GM23338 (cell line): ENCODE measurements around the gene BCAS3. TPM values are rescaled to one million over a fixed set of nuclear protein-coding genes. Genes with fewer than 3 reads are reported as not detected.

Experiments used
- ATAC-seq: fragments of 200-7000 bp; cut with Tn5 transposase; 3 replicates; pipeline ENCODE4 v1.9.1; 2020
- DNase-seq: peaks from one replicate; pipeline ENCODE4 v3.0.0-alpha.2; 2015; ENCODE audit warnings: low spot score
- H2AFZ ChIP-seq: fragments of 200-600 bp; sonication (generic); 2 replicates; pipeline ENCODE4 v1.8.0; 2016; ENCODE audit warnings: antibody characterized with exemption, mild to moderate bottlenecking, moderate library complexity
- H3F3A ChIP-seq: fragments of 200-600 bp; sonication (generic); replicated peaks from 2 replicates; pipeline ENCODE4 v1.8.0; 2017; ENCODE audit warnings: antibody characterized with exemption, mixed run types, low read depth
- H3K27ac ChIP-seq: fragments of 200-600 bp; sonication (generic); 2 replicates; pipeline ENCODE4 v1.6.1; 2016; ENCODE audit warnings: low read depth
- H3K27me3 ChIP-seq: fragments of 200-600 bp; sonication (generic); 2 replicates; pipeline ENCODE4 v1.8.0; 2016; ENCODE audit warnings: mild to moderate bottlenecking, mixed run types, moderate library complexity; ENCODE audit not compliant: insufficient read depth
- H3K36me3 ChIP-seq: fragments of 200-600 bp; sonication (generic); 2 replicates; pipeline ENCODE4 v1.8.0; 2016; ENCODE audit warnings: mild to moderate bottlenecking; ENCODE audit not compliant: insufficient read depth
- H3K4me1 ChIP-seq: fragments of 200-600 bp; sonication (generic); 2 replicates; pipeline ENCODE4 v1.8.0; 2016; ENCODE audit warnings: mild to moderate bottlenecking, moderate library complexity; ENCODE audit not compliant: insufficient read depth
- H3K4me2 ChIP-seq: fragments of 200-600 bp; sonication (generic); 2 replicates; pipeline ENCODE4 v1.7.1; 2017; ENCODE audit warnings: mixed run types
- H3K4me3 ChIP-seq: fragments of 200-600 bp; sonication (generic); 2 replicates; pipeline ENCODE4 v1.6.1; 2016; ENCODE audit warnings: mixed run types
- H3K79me2 ChIP-seq: fragments of 200-600 bp; sonication (generic); replicated peaks from 2 replicates; pipeline ENCODE4 v1.8.0; 2017; ENCODE audit warnings: mild to moderate bottlenecking; ENCODE audit not compliant: insufficient read depth
- H3K9me2 ChIP-seq: fragments of 200-600 bp; sonication (generic); 2 replicates; pipeline ENCODE4 v1.8.0; 2017; ENCODE audit not compliant: insufficient read depth
- H4K20me1 ChIP-seq: fragments of 200-600 bp; sonication (generic); replicated peaks from 2 replicates; pipeline ENCODE4 v1.8.0; 2017; ENCODE audit warnings: mild to moderate bottlenecking; ENCODE audit not compliant: insufficient read depth
- H3K27ac Mint-ChIP-seq: 2 replicates; pipeline ENCODE4 v1.8.0; 2020; ENCODE audit warnings: inconsistent platforms, mild to moderate bottlenecking, moderate library complexity, mixed read lengths
- H3K27me3 Mint-ChIP-seq: 3 replicates; pipeline ENCODE4 v1.8.0; 2022; ENCODE audit warnings: low read depth, mild to moderate bottlenecking, moderate library complexity, mixed read lengths, inconsistent platforms; ENCODE audit not compliant: insufficient read depth, poor library complexity
- H3K36me3 Mint-ChIP-seq: 3 replicates; pipeline ENCODE4 v1.8.0; 2021; ENCODE audit warnings: low read depth, mild to moderate bottlenecking, inconsistent platforms, moderate library complexity, mixed read lengths
- H3K4me1 Mint-ChIP-seq: 3 replicates; pipeline ENCODE4 v1.8.0; 2020; ENCODE audit warnings: mild to moderate bottlenecking, inconsistent platforms, mixed read lengths
- H3K4me3 Mint-ChIP-seq: 3 replicates; pipeline ENCODE4 v1.8.0; 2021; ENCODE audit warnings: moderate library complexity, mild to moderate bottlenecking, inconsistent platforms, mixed read lengths
- H3K9me3 Mint-ChIP-seq: 3 replicates; pipeline ENCODE4 v1.8.0; 2020; ENCODE audit warnings: moderate library complexity, mild to moderate bottlenecking, inconsistent platforms, mixed read lengths
- CREB1 ChIP-seq: fragments of 250-450 bp; sonication (Bioruptor Pico); IDR thresholded peaks from 2 replicates; pipeline ENCODE4 v1.5.0; 2020; ENCODE audit warnings: low read depth, mild to moderate bottlenecking, moderate library complexity
- CTCF ChIP-seq, 2 experiments: fragments of 200-600 bp in 1 of 2; sonication (generic) in 1 of 2; conservative IDR thresholded peaks; 2 replicates each; pipeline versions ENCODE4 v1.5.1 to v1.6.1; 2016 to 2017; ENCODE audit warnings: antibody characterized with exemption in 2 of 2, low read depth in 2 of 2, mild to moderate bottlenecking in 2 of 2, moderate library complexity in 1 of 2
- ETS1 ChIP-seq: IDR thresholded peaks from 2 replicates; pipeline ENCODE4 v1.6.1; 2016; ENCODE audit warnings: antibody characterized with exemption
- EZH2 ChIP-seq: fragments of 200-600 bp; sonication (generic); IDR thresholded peaks from one replicate; pipeline ENCODE4 v1.8.0; 2017; ENCODE audit warnings: antibody characterized with exemption, mild to moderate bottlenecking, low read depth; ENCODE audit not compliant: unreplicated experiment
- EZH2phosphoT487 ChIP-seq: fragments of 200-600 bp; sonication (generic); IDR thresholded peaks from one replicate; pipeline ENCODE4 v1.8.1; 2018; ENCODE audit warnings: antibody characterized with exemption; ENCODE audit not compliant: unreplicated experiment
- JUNB ChIP-seq: IDR thresholded peaks from one replicate; pipeline ENCODE4 v1.6.1; 2016; ENCODE audit warnings: antibody characterized with exemption; ENCODE audit not compliant: unreplicated experiment
- NANOG ChIP-seq: IDR thresholded peaks from 2 replicates; pipeline ENCODE4 v1.6.1; 2016; ENCODE audit warnings: antibody characterized with exemption, borderline replicate concordance
- POLR2AphosphoS5 ChIP-seq: IDR thresholded peaks from 2 replicates; pipeline ENCODE4 v1.6.1; 2016; ENCODE audit warnings: antibody characterized with exemption, low read depth
- STAT1 ChIP-seq: IDR thresholded peaks from one replicate; pipeline ENCODE4 v1.6.1; 2016; ENCODE audit warnings: antibody characterized with exemption; ENCODE audit not compliant: unreplicated experiment
- ZNF114 ChIP-seq: fragments of 250-450 bp; sonication (Bioruptor Pico); IDR thresholded peaks from 2 replicates; pipeline ENCODE4 v1.5.0; 2020; ENCODE audit warnings: mild to moderate bottlenecking, moderate library complexity
- ZNF331 ChIP-seq: fragments of 250-450 bp; sonication (Bioruptor Pico); IDR thresholded peaks from 2 replicates; pipeline ENCODE4 v1.5.0; 2020; ENCODE audit warnings: low read depth, mild to moderate bottlenecking, moderate library complexity
- polyA plus RNA-seq: library from polyadenylated mRNA; unstranded; fragments of >200 nt; fragmentation: Nextera tagmentation; extraction: Ambion mirVana; gene quantifications from 2 replicates; pipeline ENCODE4 v1.2.1, GENCODE V29; 2016
- total RNA-seq: library from RNA; depleted of rRNA; stranded (reverse); fragments of >200 nt; shearing (Covaris generic); gene quantifications from 2 replicates; pipeline ENCODE4 v1.2.3, GENCODE V29; 2014

The BCAS3 gene
- total and polyA plus RNA-seq, 2 experiments from 2014 or later, result 8.2 to 28.0 TPM

GRCh38 chr17:61406537-61406845 is 728.8 kb downstream of the BCAS3 start (continued):
- no peak for TF ChIP-seq ZNF331 (CRISPR knock-in tag)
- no peak for TF ChIP-seq EZH2
- TF ChIP-seq CREB1, result no peak
- TF ChIP-seq CTCF (conservative IDR thresholded peaks at IDR 0.05; ENCODE audit: low read depth in 2 of 2), result no peak

- no peak overlapping the region for H3K4me3 ChIP-seq
- no peak overlapping the region for H3K27ac ChIP-seq
- no peaks in the 10 kb centered on the region for H3K79me2 ChIP-seq
- H3K27ac Mint-ChIP-seq, result no peak overlapping the region
- H3K4me1 Mint-ChIP-seq, result peaks cover 32% of the 10 kb centered on the region
- H4K20me1 ChIP-seq, result peaks cover 20% of the 10 kb centered on the region
- peaks cover 99% of the 10 kb centered on the region for H3K27me3 ChIP-seq
- H3K4me3 Mint-ChIP-seq, result no peak overlapping the region
- 0 out of 3 replicates have a peak, but pooled peaks cover 3% of the 10 kb centered on the region for H3K9me3 Mint-ChIP-seq
- H2AFZ ChIP-seq, result no peak overlapping the region
- TF ChIP-seq CTCF (conservative IDR thresholded peaks at IDR 0.05; ENCODE audit: low read depth in 2 of 2) (no peak), EZH2phosphoT487 (no peak), JUNB (no peak), NANOG (no peak), POLR2AphosphoS5 (no peak), ETS1 (no peak), ZNF114 (no peak), EZH2 (peak; percentile 56), STAT1 (no peak)
- H3K27me3 Mint-ChIP-seq, result peaks cover 94% of the 10 kb centered on the region
- peaks cover 3% of the 10 kb centered on the region; the same call in 1 of the 3 replicates for H3K36me3 Mint-ChIP-seq
- peaks cover 25% of the 10 kb centered on the region; the same call in 1 of the 2 replicates for H3K4me1 ChIP-seq
- peaks cover 13% of the 10 kb centered on the region; the same call in 1 of the 2 replicates for H3F3A ChIP-seq
- ATAC-seq, result no peak
- H3K4me2 ChIP-seq, result no peak overlapping the region
- H3K36me3 ChIP-seq, result no peaks in the 10 kb centered on the region
- no peaks in the 10 kb centered on the region for H3K9me2 ChIP-seq
- no peak for DNase-seq
Observed at GRCh38 chr17:61406971-61407911, 729.6 kb downstream of the BCAS3 start.
